IMR-90 (cell line): ENCODE results near the gene NPR3. TPM values are rescaled to one million over a fixed set of nuclear protein-coding genes. Genes with fewer than 3 reads are reported as not detected.

Source experiments
- ATAC-seq: fragments of 200-7000 bp; cut with Tn5 transposase; 2 replicates; pipeline ENCODE4 v1.9.1; 2020; ENCODE audit warnings: low read depth, mild to moderate bottlenecking, moderate library complexity
- BruUV-seq: library from RNA; stranded (reverse); fragments of 400-500 nt; replicated peaks from 2 replicates; lab custom pipeline; 2021; lab: Mats Ljungman, UMichigan
- CTCF ChIA-PET: fragments of 300-600 bp; formaldehyde crosslinking; extraction: SDS; loops from one replicate; lab custom pipeline; 2021; ENCODE audit warnings: antibody characterized with exemption; lab: Yijun Ruan, JAX
- POLR2A ChIA-PET: fragments of 300-600 bp; sonication (Branson Sonifier 250); formaldehyde crosslinking; loops from one replicate; lab custom pipeline; 2022; ENCODE audit warnings: antibody characterized with exemption; ENCODE audit not compliant: unreplicated experiment; lab: Charles Lee
- DNase-seq: peaks from one replicate; pipeline ENCODE4 v3.0.0; 2013
- H2AFZ ChIP-seq: replicated peaks from 2 replicates; pipeline ENCODE3; 2013; ENCODE audit warnings: low read length, mild to moderate bottlenecking; ENCODE audit not compliant: poor library complexity
- H2AK5ac ChIP-seq: 2 replicates; pipeline ENCODE4 v1.6.1; 2013; ENCODE audit warnings: low read depth, low read length, inconsistent platforms
- H2AK9ac ChIP-seq: replicated peaks from 2 replicates; pipeline ENCODE3; 2013; ENCODE audit warnings: mild to moderate bottlenecking, low read depth, low read length, moderate library complexity; ENCODE audit not compliant: poor library complexity
- H2BK120ac ChIP-seq: 2 replicates; pipeline ENCODE4 v1.6.1; 2013; ENCODE audit warnings: low read depth, low read length, inconsistent platforms
- H2BK15ac ChIP-seq: 3 replicates; pipeline ENCODE4 v1.6.1; 2013; ENCODE audit warnings: low read depth, low read length, inconsistent platforms
- H2BK20ac ChIP-seq: 2 replicates; pipeline ENCODE4 v1.6.1; 2013; ENCODE audit warnings: low read depth, mild to moderate bottlenecking, inconsistent platforms, low read length, moderate library complexity
- H2BK5ac ChIP-seq: 2 replicates; pipeline ENCODE4 v1.6.1; 2013; ENCODE audit warnings: mild to moderate bottlenecking, low read depth, low read length, inconsistent platforms; ENCODE audit not compliant: poor library complexity, severe bottlenecking
- H3K14ac ChIP-seq: replicated peaks from 2 replicates; pipeline ENCODE4 v1.6.1; 2013; ENCODE audit warnings: low read depth, low read length, inconsistent platforms
- H3K18ac ChIP-seq: 2 replicates; pipeline ENCODE4 v1.6.1; 2013; ENCODE audit warnings: low read depth, low read length, control low read depth
- H3K23ac ChIP-seq: 2 replicates; pipeline ENCODE4 v1.6.1; 2013; ENCODE audit warnings: low read depth, low read length, inconsistent platforms
- H3K27ac ChIP-seq: 2 replicates; pipeline ENCODE4 v1.5.1; 2013; ENCODE audit warnings: mild to moderate bottlenecking, control low read depth, low read length; ENCODE audit not compliant: insufficient read depth
- H3K27me3 ChIP-seq: 2 replicates; pipeline ENCODE4 v1.6.1; 2013; ENCODE audit warnings: low read length; ENCODE audit not compliant: control insufficient read depth, insufficient read depth
- H3K36me3 ChIP-seq: 2 replicates; pipeline ENCODE4 v1.6.1; 2013; ENCODE audit warnings: low read length, mixed read lengths; ENCODE audit not compliant: control insufficient read depth, insufficient read depth
- H3K4ac ChIP-seq: 2 replicates; pipeline ENCODE4 v1.6.1; 2013; ENCODE audit warnings: low read depth, low read length, inconsistent platforms
- H3K4me1 ChIP-seq: 2 replicates; pipeline ENCODE4 v1.6.1; 2013; ENCODE audit warnings: low read length, mixed read lengths; ENCODE audit not compliant: control insufficient read depth, insufficient read depth
- H3K4me2 ChIP-seq: 2 replicates; pipeline ENCODE4 v1.6.1; 2013; ENCODE audit warnings: low read depth, mild to moderate bottlenecking, control low read depth, low read length, moderate library complexity
- H3K4me3 ChIP-seq: 2 replicates; pipeline ENCODE4 v1.5.1; 2013; ENCODE audit warnings: low read depth, mild to moderate bottlenecking, control low read depth, low read length, moderate library complexity; ENCODE audit not compliant: insufficient read depth
- H3K56ac ChIP-seq: 2 replicates; pipeline ENCODE4 v1.6.1; 2013; ENCODE audit warnings: low read length, inconsistent platforms; ENCODE audit not compliant: insufficient read depth; ENCODE audit errors: extremely low read depth
- H3K79me1 ChIP-seq, 2 experiments: 2 replicates each; pipeline ENCODE4 v1.6.1; 2013; ENCODE audit warnings: low read length in 2 of 2, inconsistent platforms in 1 of 2, low read depth in 1 of 2
- H3K9ac ChIP-seq: 2 replicates; pipeline ENCODE4 v1.6.1; 2013; ENCODE audit warnings: low read depth, low read length, control low read depth
- H3K9me1 ChIP-seq: 2 replicates; pipeline ENCODE4 v1.6.1; 2013; ENCODE audit warnings: low read length, inconsistent platforms; ENCODE audit not compliant: insufficient read depth
- H3K9me3 ChIP-seq: 2 replicates; pipeline ENCODE4 v1.6.1; 2013; ENCODE audit warnings: low read length; ENCODE audit not compliant: control insufficient read depth, insufficient read depth
- H4K20me1 ChIP-seq: 2 replicates; pipeline ENCODE4 v1.6.1; 2013; ENCODE audit warnings: low read length, inconsistent platforms; ENCODE audit not compliant: insufficient read depth
- H4K5ac ChIP-seq: 2 replicates; pipeline ENCODE4 v1.6.1; 2013; ENCODE audit warnings: mild to moderate bottlenecking, low read depth, low read length, control low read depth
- H4K8ac ChIP-seq, 2 experiments: 2 replicates each; pipeline ENCODE4 v1.6.1; 2013; ENCODE audit warnings: low read depth in 2 of 2, low read length in 2 of 2, control low read depth in 1 of 2, inconsistent platforms in 1 of 2
- H4K91ac ChIP-seq: 2 replicates; pipeline ENCODE4 v1.6.1; 2013; ENCODE audit warnings: low read depth, low read length, inconsistent platforms; ENCODE audit not compliant: insufficient read depth
- NFE2L2 ChIP-seq: fragments of 150-350 bp; IDR thresholded peaks from 2 replicates; pipeline ENCODE4 v1.6.1; 2016; ENCODE audit warnings: low read depth, mild to moderate bottlenecking, low read length
- dilution Hi-C: fragments of 300-500 bp; cut with HindIII; formaldehyde crosslinking; loops from one replicate; pipeline ENCODE4 v1.14.3; 2018; ENCODE audit warnings: low sequenced_read_pairs; ENCODE audit not compliant: unreplicated experiment
- in situ Hi-C: fragments of 300-500 bp; cut with MboI; formaldehyde crosslinking; loops from 3 replicates; pipeline ENCODE4 v1.14.3; 2019; ENCODE audit warnings: low sequenced_read_pairs, inconsistent platforms, mixed read lengths
- intact Hi-C: fragments of 100-400 bp; cut with micrococcal nuclease; formaldehyde crosslinking; loops from 2 replicates; pipeline ENCODE4 v1.10.0; 2022
- polyA plus RNA-seq, 3 experiments: library from polyadenylated mRNA; depleted of rRNA; stranded (reverse); fragments of >200 nt; gene quantifications; 2 replicates each; pipeline ENCODE4 v1.2.3, GENCODE V29; 2012; ENCODE audit warnings: low replicate concordance in 1 of 3
- total RNA-seq: library from RNA; depleted of rRNA; stranded (reverse); fragments of >200 nt; gene quantifications from 2 replicates; pipeline ENCODE4 v1.2.3, GENCODE V29; 2012
- TF ChIP-seq, protein P1 (sequence below): fragments of 150-350 bp; IDR thresholded peaks from 2 replicates; pipeline ENCODE4 v1.6.1; 2017; ENCODE audit warnings: mild to moderate bottlenecking, antibody characterized with exemption, low read length, low read depth

NPR3 gene
- total and polyA plus RNA-seq, 2 of the 4 experiments (the other 2 are of a cell fraction) = 24.6 to 88.2 TPM

DNA sequence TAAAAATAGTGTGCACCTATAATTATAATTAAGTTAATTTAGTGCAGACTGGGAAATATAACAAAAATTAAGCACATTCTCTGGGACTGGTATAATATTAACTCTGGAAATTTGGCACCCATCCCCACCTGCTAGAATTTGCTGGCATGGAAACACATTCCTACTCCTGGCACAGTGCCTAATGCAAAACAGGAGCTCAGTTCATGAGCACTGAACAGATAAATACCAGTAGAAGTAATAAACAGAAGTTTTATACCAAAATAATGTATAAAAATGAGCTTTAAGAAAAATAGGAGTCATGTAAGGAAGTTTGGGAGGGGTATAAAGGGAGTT is 23.7 kb upstream of the NPR3 start:
- Histone ChIP-seq H4K20me1 (no peaks in the 10 kb centered on the region), H2BK20ac (no peak overlapping the region), H3K4ac (no peak overlapping the region), H3K14ac (no peak overlapping the region), H3K4me2 (no peak overlapping the region), H3K9me1 (peaks cover 5% of the 10 kb centered on the region; the same call in 1 of the 2 replicates), H4K91ac (no peak overlapping the region), H3K4me1 (peaks cover 5% of the 10 kb centered on the region), H3K27me3 (no peaks in the 10 kb centered on the region), H3K9me3 (peaks cover 12% of the 10 kb centered on the region), H3K23ac (no peak overlapping the region), H2BK15ac (no peak overlapping the region), H2BK5ac (no peak overlapping the region), H2BK120ac (no peak overlapping the region), H2AFZ (no peak overlapping the region), H2AK9ac (no peak overlapping the region), H3K56ac (no peak overlapping the region), H3K9ac (no peak overlapping the region), H4K8ac (no peak overlapping the region), H2AK5ac (no peak overlapping the region), H4K5ac (no peak overlapping the region), H3K79me1 (no peaks in the 10 kb centered on the region), H3K18ac (no peak overlapping the region), H3K36me3 (no peaks in the 10 kb centered on the region), H3K27ac (no peak overlapping the region), H3K4me3 (no peak overlapping the region)
- no peak for TF ChIP-seq NFE2L2
- TF ChIP-seq, protein P1, sequence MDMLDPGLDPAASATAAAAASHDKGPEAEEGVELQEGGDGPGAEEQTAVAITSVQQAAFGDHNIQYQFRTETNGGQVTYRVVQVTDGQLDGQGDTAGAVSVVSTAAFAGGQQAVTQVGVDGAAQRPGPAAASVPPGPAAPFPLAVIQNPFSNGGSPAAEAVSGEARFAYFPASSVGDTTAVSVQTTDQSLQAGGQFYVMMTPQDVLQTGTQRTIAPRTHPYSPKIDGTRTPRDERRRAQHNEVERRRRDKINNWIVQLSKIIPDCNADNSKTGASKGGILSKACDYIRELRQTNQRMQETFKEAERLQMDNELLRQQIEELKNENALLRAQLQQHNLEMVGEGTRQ = no peak
- intact Hi-C loops (no loop called here), dilution Hi-C loops (no loop called here), in situ Hi-C loops (no loop called here)
- CTCF ChIA-PET = no interaction called here
- BruUV-seq = no TSS peak
- DNase-seq (peak; percentile 19), ATAC-seq (no peak)
- POLR2A ChIA-PET = no interaction called here
